ENCODE results near the gene BCL7B.
"Not testable (repeated sequence)": the region's sequence is repeated elsewhere in the genome, so short reads cannot be mapped to it uniquely, and the experiment has no call there.

Gene BCL7B

DNA sequence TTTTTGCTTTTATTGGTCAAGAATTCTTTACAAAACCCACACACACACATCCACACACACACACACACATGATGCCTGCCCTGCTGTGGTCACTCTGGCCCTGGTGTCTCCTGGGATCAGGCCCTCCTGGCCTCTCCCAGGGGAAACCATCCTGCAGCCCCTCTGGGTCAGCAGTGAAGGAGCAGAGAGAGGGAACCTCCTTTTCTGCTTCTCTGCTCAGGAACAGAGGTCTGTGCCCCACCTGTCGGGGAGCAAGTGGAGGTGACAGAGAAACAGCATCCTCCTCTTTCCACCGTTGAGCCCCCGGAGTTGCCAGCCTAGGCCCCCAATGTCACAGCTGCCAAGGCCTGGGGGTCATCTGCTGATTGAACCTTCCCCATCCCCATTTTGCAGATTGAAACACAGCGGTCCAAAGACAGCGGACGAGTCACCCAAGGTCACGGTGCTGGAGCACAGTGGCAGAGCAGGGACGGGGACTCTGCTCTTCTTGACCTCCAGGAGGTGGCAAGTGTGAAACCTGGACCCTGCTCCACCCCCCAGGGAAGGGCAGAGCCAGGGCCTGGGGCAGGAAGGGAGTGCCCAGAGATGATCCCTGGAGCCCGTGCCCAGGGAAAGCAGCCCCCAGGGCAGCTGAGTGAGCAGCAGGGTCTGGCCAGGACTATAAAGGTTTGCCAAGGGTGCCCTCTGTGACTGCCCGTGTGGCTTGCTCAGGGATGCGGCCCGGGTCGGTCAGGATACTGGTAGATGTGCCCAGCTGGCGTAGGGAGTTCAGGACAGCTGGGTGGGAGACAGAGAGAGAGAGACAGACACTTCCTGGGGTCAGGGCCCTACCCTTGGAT is 35.9 kb upstream of the BCL7B start:
- Histone ChIP-seq H3K27me3 (ENCODE audit: insufficient read depth, low read length) (no peaks in the 10 kb centered on the region), H3K36me3 (ENCODE audit: insufficient read depth, low read length) (no peaks in the 10 kb centered on the region), H3K4me1 (ENCODE audit: insufficient read depth, low read length) (no peaks in the 10 kb centered on the region), H3K27ac (ENCODE audit: low read depth, low read length) (no peak overlapping the region), H3K4me3 (ENCODE audit: low read length) (no peak overlapping the region), H3K9ac (ENCODE audit: low read depth, low read length) (no peak overlapping the region), H3K9me3 (ENCODE audit: insufficient read depth, low read depth, low read length) (no peaks in the 10 kb centered on the region)
- WGBS = 87% methylated on average over 14 of the region's 14 CpGs

DNA sequence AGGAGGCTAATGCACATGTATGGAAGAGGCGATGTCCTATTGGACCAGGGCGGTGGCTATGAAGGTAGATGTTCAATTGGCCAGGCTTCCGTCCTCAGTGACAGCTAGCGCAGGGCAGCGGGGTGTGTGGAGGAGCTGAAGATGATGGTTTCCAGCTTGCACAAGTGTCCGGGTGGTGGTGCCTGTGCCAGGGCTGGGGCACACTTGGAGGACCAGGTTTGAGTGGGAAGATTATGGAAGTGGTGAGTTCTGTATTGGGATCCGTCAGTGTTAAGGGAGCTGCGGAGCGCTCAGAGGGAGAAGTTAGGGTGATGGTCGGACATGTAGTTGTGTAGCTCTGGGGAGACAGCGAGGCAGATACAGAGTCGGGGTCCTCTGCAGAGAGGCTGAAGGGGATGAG is 29.4 kb upstream of the BCL7B start:
- no peaks in the 10 kb centered on the region for H3K9me3 ChIP-seq (ENCODE audit: insufficient read depth, low read depth, low read length)
- no peak overlapping the region for H3K4me3 ChIP-seq (ENCODE audit: low read length)
- no peak overlapping the region for H3K9ac ChIP-seq (ENCODE audit: low read depth, low read length)
- no peaks in the 10 kb centered on the region for H3K4me1 ChIP-seq (ENCODE audit: insufficient read depth, low read length)
- H3K36me3 ChIP-seq (ENCODE audit: insufficient read depth, low read length) = no peaks in the 10 kb centered on the region
- no peak overlapping the region for H3K27ac ChIP-seq (ENCODE audit: low read depth, low read length)
- peaks cover 34% of the 10 kb centered on the region for H3K27me3 ChIP-seq (ENCODE audit: insufficient read depth, low read length)
- 92% methylated on average over 12 of the region's 12 CpGs for WGBS

DNA sequence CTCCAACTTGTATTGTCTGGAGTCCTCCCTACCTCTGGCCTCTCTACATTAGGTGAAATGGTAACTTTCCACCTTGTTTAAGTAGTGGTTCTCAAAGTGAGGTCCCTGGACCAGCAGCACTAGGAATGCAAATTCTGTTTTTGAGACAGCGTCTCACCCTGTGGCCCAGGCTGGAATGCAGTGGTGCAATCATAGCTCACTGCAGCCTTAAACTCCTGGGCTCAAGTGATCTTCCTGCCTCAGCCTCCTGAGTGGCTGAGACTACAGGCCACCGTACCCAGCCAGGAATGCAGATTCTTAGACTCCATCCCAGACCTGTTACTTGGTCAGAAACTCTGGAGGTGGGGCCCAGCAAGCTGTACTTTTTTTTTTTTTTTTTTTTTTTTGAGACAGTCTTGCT is 27.7 kb upstream of the BCL7B start:
- H3K9me3 ChIP-seq (ENCODE audit: insufficient read depth, low read depth, low read length) = no peaks in the 10 kb centered on the region
- no peak overlapping the region for H3K9ac ChIP-seq (ENCODE audit: low read depth, low read length)
- no peak overlapping the region for H3K4me3 ChIP-seq (ENCODE audit: low read length)
- no peaks in the 10 kb centered on the region for H3K36me3 ChIP-seq (ENCODE audit: insufficient read depth, low read length)
- WGBS = 72% methylated on average over 2 of the region's 2 CpGs
- no peaks in the 10 kb centered on the region for H3K4me1 ChIP-seq (ENCODE audit: insufficient read depth, low read length)
- H3K27me3 ChIP-seq (ENCODE audit: insufficient read depth, low read length) = peaks cover 44% of the 10 kb centered on the region
- no peak overlapping the region for H3K27ac ChIP-seq (ENCODE audit: low read depth, low read length)

DNA sequence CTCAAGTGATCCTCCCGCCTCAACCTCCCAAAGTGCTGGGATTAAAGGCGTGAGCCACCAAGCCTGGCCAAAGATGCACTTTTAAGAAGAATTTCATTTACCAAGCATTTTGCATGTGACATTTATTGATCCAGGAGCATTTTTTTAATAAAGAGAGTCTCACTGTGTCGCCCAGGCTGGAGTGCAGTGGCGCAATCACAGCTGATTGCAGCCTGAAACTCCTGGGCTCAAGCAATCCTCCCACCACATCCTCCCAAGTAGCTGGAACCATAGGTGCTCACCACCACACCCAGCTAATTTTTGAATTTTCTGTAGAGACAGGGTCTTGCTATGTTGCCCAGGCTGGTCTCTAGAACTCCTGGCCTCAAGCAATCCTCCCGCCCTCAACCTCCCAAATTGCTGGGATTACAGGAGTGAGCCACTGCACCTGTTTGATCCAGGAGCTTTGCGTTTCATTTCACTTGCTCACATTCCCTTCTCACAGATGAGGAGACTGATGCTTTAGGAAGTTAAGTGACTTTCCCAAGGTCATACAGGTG is 25.2 kb upstream of the BCL7B start:
- Histone ChIP-seq H3K27ac (ENCODE audit: low read depth, low read length) (no peak overlapping the region), H3K9me3 (ENCODE audit: insufficient read depth, low read depth, low read length) (no peaks in the 10 kb centered on the region), H3K4me1 (ENCODE audit: insufficient read depth, low read length) (no peaks in the 10 kb centered on the region), H3K27me3 (ENCODE audit: insufficient read depth, low read length) (peaks cover 45% of the 10 kb centered on the region), H3K9ac (ENCODE audit: low read depth, low read length) (no peak overlapping the region), H3K4me3 (ENCODE audit: low read length) (no peak overlapping the region), H3K36me3 (ENCODE audit: insufficient read depth, low read length) (no peaks in the 10 kb centered on the region)
- WGBS = 95% methylated on average over 6 of the region's 6 CpGs

DNA sequence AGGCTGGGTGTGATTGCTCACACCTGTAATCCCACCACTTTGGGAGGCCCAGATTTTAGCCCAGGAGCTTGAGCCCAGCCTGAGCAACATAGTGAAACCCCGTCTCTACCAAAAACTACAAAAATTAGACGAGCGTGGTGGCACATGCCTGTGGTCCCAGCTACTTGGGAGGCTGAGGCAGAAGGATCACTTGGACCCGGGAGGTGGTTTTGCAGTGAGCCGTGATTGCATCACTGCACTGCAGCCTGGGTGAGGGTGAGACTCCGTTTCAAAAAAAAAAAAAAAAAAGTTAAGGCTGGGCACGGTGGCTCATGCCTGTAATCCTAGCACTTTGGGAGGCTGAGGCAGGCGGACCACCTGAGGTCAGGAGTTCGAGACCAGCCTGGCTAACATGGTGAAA is 23.5 kb upstream of the BCL7B start:
- H3K27ac ChIP-seq (ENCODE audit: low read depth, low read length); H3K36me3 ChIP-seq (ENCODE audit: insufficient read depth, low read length); H3K4me1 ChIP-seq (ENCODE audit: insufficient read depth, low read length); H3K9ac ChIP-seq (ENCODE audit: low read depth, low read length); H3K4me3 ChIP-seq (ENCODE audit: low read length); H3K9me3 ChIP-seq (ENCODE audit: insufficient read depth, low read depth, low read length): not testable (repeated sequence)
- peaks cover 40% of the 10 kb centered on the region for H3K27me3 ChIP-seq (ENCODE audit: insufficient read depth, low read length)
- 87% methylated on average over 9 of the region's 9 CpGs for WGBS

DNA sequence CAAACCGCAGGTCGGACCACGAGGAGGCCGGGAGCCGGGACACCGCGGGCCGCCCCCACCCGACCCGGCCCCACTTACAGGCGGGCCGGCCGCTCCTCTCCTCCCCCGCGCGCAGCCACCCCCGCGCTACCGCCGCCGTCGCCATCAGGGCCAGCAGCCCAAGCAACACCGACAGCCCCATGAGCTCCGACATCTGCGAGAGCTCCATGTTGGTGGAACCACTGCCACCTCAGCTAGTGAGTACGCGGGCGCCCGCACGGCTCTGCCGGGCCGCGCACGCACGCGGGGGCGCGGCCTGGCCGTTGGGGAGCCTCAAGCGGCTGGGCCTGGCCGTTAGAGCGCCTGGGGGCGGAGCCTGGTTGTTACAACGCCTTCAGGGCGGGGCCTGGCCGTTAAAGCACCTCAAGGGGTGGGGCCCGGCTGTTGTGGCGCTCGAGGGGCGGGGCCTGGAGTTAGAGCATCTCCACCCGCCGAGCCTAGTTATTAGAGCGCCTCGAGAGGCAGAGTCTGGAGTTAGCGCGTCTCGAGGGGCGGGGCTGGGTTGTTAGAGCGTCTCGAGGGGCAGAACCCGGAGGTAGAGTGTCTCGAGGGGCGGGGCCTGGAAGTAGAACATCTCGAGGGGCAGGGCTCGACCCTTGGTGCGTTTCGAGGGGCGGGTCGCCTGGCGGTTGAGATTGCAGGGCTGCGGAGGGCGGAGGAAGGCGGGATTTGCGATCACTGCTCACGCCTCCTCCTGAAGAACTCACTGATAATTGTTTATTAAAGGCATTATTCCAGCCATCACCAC is 21.0 kb upstream of the BCL7B start, which contains the start of gene TBL2:
Gene TBL2, minus strand, starts transcription at position 238 of the 787 bp plus-strand sequence. Its CDS starts 30 bp downstream, at position 208.
- Histone ChIP-seq H3K9me3 (ENCODE audit: insufficient read depth, low read depth, low read length) (no peaks in the 10 kb centered on the region), H3K4me3 (ENCODE audit: low read length) (peak within 1 kb of the TSS; percentile 73), H3K36me3 (ENCODE audit: insufficient read depth, low read length) (peaks cover 18% of the 10 kb centered on the region), H3K27me3 (ENCODE audit: insufficient read depth, low read length) (peaks cover 30% of the 10 kb centered on the region), H3K9ac (ENCODE audit: low read depth, low read length) (peak within 1 kb of the TSS; percentile 88), H3K27ac (ENCODE audit: low read depth, low read length) (peak within 1 kb of the TSS; percentile 70), H3K4me1 (ENCODE audit: insufficient read depth, low read length) (no peaks in the 10 kb centered on the region)
- under 1% methylated on average over 75 of the region's 75 CpGs for WGBS

DNA sequence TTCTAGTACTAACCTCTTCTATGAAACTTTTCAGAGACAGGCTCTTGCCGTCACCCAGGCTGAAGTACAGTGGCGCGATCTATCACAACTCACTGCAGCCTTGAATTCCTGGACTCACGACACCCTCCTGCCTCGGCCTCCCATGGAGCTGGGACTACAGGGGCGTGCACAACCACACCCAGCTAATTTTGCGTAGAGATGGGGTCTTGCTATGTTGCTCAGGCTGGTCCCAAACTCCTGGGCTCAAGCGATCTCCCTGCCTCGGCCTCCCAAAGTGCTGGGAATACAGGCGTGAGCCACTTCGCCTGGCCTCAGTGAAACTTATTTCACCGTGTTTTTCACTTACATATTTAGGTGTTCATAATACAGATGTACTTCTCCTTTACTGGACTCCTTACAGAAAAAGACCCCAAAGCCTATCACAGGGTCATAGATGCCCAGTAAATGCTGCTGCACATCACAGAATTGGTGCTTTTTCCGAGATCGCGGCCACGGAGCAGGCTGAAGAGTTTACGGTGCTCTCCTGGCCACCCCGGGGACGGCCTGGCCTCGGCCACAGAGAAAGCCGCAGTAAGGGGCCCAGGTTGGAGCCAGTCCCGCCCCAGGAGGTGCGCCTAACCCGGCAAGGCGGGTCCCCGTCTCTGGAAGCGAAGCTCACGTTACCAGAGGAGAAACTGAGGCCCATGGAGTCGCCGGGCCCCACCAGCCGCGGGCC is 20.3 kb upstream of the BCL7B start:
- WGBS = 28% methylated on average over 32 of the region's 32 CpGs
- H3K27ac ChIP-seq (ENCODE audit: low read depth, low read length) = peak overlapping the region; percentile 70

DNA sequence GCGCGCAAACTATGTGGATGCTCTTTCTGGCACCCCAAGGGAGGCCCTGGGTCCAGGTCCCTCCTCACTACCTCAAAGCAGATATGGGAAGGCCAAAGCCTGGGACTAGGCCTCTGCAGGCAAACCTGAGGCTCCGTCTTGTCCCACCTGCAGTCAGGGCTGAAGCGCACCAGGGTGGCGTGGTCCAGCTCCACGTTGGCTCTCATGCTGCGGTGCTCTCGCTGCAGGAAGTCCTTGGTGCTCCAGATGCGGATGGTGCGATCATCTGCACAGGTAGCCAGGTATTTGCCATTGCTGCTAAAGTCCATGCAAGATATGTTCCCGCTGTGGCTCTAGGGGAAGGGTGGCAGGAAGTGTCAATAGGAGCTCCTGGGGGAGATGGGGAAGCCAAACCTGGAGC is 16.3 kb upstream of the BCL7B start:
- peaks cover 64% of the 10 kb centered on the region for H3K36me3 ChIP-seq (ENCODE audit: insufficient read depth, low read length)
- WGBS = 95% methylated on average over 11 of the region's 11 CpGs
- no peak overlapping the region for H3K27ac ChIP-seq (ENCODE audit: low read depth, low read length)
- H3K9ac ChIP-seq (ENCODE audit: low read depth, low read length) = no peak overlapping the region
- H3K4me3 ChIP-seq (ENCODE audit: low read length) = no peak overlapping the region
- no peaks in the 10 kb centered on the region for H3K4me1 ChIP-seq (ENCODE audit: insufficient read depth, low read length)
- no peaks in the 10 kb centered on the region for H3K9me3 ChIP-seq (ENCODE audit: insufficient read depth, low read depth, low read length)
- H3K27me3 ChIP-seq (ENCODE audit: insufficient read depth, low read length) = peaks cover 7% of the 10 kb centered on the region; the same call in 1 of the 2 replicates

More for the DNA sequence above, 20.3 kb upstream of the BCL7B start:
- Histone ChIP-seq H3K27me3 (ENCODE audit: insufficient read depth, low read length) (peaks cover 23% of the 10 kb centered on the region), H3K4me3 (ENCODE audit: low read length) (peak overlapping the region; percentile 73), H3K9ac (ENCODE audit: low read depth, low read length) (peak overlapping the region; percentile 88), H3K4me1 (ENCODE audit: insufficient read depth, low read length) (no peaks in the 10 kb centered on the region), H3K36me3 (ENCODE audit: insufficient read depth, low read length) (peaks cover 25% of the 10 kb centered on the region), H3K9me3 (ENCODE audit: insufficient read depth, low read depth, low read length) (no peaks in the 10 kb centered on the region)

DNA sequence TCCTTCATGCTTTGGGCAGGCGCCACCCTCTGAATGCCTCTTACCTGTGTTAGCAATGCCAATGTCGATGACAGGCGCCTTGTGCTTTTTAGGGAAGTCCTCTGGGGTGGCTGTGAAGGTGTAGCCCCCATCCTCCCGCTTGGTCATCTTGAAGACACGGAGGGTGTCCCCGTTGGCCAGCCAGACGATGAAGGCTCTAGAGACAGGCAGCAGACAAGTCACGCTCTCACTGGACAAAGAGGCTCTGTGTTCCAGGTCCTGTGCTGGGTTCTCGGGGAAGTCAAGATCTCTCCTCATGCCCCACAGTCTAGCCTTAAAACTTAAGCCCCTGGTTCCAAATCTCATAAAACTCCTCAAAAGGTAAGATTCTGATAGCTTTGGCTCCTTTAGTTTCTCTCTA is 15.8 kb upstream of the BCL7B start:
- H3K36me3 ChIP-seq (ENCODE audit: insufficient read depth, low read length) = peaks cover 64% of the 10 kb centered on the region
- no peaks in the 10 kb centered on the region for H3K9me3 ChIP-seq (ENCODE audit: insufficient read depth, low read depth, low read length)
- 96% methylated on average over 9 of the region's 9 CpGs for WGBS
- H3K4me3 ChIP-seq (ENCODE audit: low read length) = no peak overlapping the region
- H3K9ac ChIP-seq (ENCODE audit: low read depth, low read length) = no peak overlapping the region
- H3K27ac ChIP-seq (ENCODE audit: low read depth, low read length) = no peak overlapping the region
- no peaks in the 10 kb centered on the region for H3K4me1 ChIP-seq (ENCODE audit: insufficient read depth, low read length)
- peaks cover 7% of the 10 kb centered on the region; the same call in 1 of the 2 replicates for H3K27me3 ChIP-seq (ENCODE audit: insufficient read depth, low read length)

DNA sequence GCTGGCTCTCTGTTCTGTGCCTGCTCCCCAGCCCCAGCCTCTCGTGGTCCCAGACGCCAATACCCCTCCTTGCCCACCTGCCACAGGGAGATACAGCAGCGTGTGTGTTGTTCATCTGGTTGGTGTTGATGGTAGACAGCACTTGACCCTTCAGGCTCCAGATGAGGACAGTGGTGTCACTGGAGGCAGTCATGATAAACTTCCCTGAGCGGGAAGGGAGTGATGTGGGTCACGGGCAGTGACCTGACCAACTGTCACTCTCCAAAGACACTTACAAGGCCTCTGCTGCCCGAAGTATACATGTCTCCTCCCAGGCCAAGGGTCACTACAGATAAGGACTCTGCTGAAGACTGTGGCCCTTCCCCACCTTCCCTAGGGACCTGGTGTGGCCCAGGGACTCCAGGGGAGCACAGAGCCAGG is 15.3 kb upstream of the BCL7B start:
- no peak overlapping the region for H3K27ac ChIP-seq (ENCODE audit: low read depth, low read length)
- H3K9ac ChIP-seq (ENCODE audit: low read depth, low read length) = no peak overlapping the region
- no peaks in the 10 kb centered on the region for H3K4me1 ChIP-seq (ENCODE audit: insufficient read depth, low read length)
- peaks cover 64% of the 10 kb centered on the region for H3K36me3 ChIP-seq (ENCODE audit: insufficient read depth, low read length)
- no peak overlapping the region for H3K4me3 ChIP-seq (ENCODE audit: low read length)
- 94% methylated on average over 6 of the region's 6 CpGs for WGBS
- H3K27me3 ChIP-seq (ENCODE audit: insufficient read depth, low read length) = peaks cover 6% of the 10 kb centered on the region; the same call in 1 of the 2 replicates
- H3K9me3 ChIP-seq (ENCODE audit: insufficient read depth, low read depth, low read length) = no peaks in the 10 kb centered on the region

Measured in HUES64 (cell line).